Raji (cell line): Measurements from ENCODE around the gene B4GALT2.

ENCODE experiments used
- POLR2A ChIP-seq: IDR thresholded peaks from 2 replicates; pipeline ENCODE4 v1.6.1; 2011; ENCODE audit warnings: low read depth, low read length, control low read depth; ENCODE audit not compliant: insufficient read depth

B4GALT2 gene

GRCh38 chr1:44032170-44032790 is 53.3 kb downstream of the B4GALT2 start:
- TF ChIP-seq POLR2A: 0 out of 2 replicates have a peak, but pooled peaks have one; percentile 29

DNA sequence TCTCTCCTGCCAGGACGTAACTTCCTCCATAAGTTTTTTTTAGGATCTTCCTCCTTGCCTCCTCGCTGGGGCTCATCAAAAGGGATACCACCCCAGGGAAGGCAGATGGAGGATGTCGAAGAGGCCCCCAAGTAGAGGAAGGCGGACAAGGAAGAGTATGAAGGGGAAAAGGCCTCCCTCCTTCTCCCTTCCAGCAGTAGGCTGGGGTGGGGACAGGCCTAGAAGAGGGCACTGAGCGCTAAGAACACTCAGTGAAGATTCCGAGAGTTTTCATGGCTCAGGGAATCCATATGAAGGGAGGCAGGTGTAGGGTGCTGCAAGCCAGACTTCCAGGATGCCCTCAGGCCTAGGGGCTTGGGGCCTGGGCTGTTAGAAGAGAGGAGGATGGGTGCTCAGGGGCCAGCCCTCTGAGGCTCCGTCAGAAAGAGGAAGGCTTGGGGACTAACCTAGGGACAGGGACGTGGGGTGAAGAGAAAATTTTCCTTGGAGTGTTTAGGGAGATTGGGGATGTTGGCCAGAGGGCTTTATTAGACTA is 54.1 kb downstream of the B4GALT2 start:
- TF ChIP-seq POLR2A: no peak

DNA sequence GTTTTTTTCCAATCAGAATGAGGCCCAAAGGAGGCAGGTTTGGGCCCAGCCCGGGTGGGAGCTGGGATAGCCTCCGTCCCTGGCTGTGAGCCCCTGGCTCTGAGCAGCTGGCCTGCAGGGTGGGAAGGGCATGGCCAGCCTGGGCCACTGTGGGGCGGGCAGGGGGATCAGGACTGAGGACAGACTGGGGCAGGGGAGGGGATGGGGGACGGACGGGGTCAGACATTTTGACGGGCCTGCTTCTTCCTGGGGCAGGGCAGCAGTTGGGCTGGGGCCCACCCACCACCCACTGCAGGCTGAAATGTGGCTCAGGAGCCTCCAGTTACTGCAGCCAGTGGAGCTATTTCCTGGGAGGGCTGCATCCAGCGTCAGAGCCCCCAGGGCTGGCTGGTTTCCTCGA is 54.7 kb downstream of the B4GALT2 start:
- TF ChIP-seq POLR2A: no peak

DNA sequence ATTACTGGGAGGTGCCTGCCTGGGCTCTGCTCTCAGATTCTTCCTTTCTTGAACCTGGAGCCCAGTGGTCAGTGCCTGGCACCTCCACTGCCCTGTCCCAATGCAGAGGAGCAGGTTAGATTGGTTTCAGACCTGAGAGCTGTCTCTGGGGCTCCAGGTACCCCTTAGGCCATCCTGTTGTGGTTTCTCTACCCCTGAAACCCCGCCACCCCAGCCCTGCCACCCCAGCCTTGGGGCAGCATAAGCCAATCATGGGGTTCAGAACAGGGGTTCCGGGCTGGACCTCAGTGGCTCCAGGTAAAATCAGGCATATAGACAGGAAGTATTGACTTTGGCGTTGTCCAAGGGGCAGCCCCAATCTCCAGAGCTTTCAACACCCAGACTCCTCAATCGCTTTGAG is 55.4 kb downstream of the B4GALT2 start:
- TF ChIP-seq POLR2A: no peak

DNA sequence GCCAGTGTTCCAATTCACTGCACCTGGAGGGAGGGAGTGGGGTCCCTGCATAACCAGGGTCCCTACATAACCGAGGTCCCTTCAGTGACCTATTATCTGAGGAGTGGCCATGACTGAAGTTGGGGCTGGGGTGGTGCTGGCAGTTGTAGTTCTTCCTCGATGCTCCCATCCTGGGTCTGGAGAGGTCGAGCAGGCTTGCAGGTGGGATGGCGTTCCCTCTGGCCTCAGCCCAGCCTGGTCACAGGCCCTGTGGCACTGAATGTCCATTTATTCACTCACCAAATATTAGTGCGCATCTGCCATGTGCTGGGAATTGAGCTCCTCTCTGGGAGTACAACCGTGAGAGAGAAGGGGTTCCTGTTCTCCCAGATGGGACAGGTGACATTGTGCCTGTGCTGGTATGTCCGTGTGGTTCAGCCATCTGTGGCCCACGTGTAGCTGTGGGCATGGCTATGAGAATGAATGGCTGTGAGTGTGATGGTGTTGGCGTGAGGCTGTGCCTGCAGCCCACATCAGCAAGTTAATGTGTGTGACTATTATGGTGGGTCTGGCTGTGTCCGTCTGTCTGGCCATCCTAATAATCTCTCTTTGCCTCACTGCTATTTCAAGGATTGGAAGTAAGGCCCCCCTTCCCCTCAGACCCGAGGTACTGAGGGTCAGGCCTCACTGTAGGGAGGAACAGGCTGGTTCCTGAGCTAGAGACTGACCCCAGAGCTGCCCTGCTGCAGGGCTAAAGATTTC is 56.1 kb downstream of the B4GALT2 start:
- TF ChIP-seq POLR2A: no peak; the same call in 1 of the 2 replicates

- no peak for TF ChIP-seq POLR2A
Measured at GRCh38 chr1:44035726-44036408, 56.9 kb downstream of the B4GALT2 start.

GRCh38 chr1:44036409-44037139 is 57.6 kb downstream of the B4GALT2 start:
- TF ChIP-seq POLR2A: no peak

DNA sequence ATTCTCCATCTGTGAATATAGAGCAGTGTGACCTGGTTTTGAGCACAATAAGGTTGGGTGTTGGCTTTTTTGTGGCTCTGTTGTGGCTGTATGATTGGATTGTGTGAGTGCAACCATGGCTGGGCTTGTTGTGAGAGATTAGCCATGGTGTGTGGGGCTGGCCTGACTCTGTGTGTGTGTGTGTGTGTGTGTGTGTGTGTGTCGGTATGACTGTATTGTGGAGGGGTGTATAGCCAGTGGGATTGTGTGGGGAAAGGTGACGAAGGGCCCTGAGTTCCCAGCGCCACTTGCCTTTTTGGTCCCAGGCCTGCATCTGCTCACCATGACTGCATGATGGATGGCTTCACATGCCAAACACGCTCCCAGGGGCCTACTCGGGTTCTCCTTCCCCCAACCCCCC is 58.1 kb downstream of the B4GALT2 start:
- TF ChIP-seq POLR2A: no peak

- TF ChIP-seq POLR2A: no peak
Measured at GRCh38 chr1:44038876-44039657, 60.1 kb downstream of the B4GALT2 start.

DNA sequence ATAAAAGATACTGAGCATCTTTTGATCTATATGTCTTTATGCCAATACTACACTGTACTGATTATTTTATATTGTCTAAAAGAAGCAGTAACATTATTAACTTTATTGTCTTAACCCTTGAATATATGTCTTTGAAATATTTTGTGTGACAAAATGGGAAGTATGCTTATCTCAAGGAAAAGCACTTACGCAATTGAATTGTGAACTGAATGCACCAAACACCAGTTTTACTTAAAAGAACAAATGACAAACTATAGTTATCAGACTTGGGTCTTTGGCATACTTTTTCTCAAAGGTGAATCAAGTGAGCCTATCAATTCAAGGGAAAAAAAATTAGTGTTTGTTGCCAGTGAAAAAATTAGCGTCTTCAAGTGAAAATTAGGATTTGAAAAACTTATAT is 61.4 kb downstream of the B4GALT2 start:
- no peak for TF ChIP-seq POLR2A
